Kidney (tissue), 14 donors: ENCODE data around the gene APOA4. TPM values are rescaled to one million over a fixed set of nuclear protein-coding genes. Genes with fewer than 3 reads are reported as not detected.

Experiments used
- DNase-seq, 5 donors: peaks; one replicate each; pipeline ENCODE4 v3.0.0-alpha.2; 2013 to 2020
- FAIRE-seq: peaks from 2 replicates; lab custom pipeline; 2012; peaks lifted over from hg19 to GRCh38; lab: Jason Lieb, UNC
- H3K27ac ChIP-seq, 2 donors: one replicate each; pipeline ENCODE4 v1.7.0; 2013; ENCODE audit warnings: low read depth in 2 of 2, low read length in 2 of 2, inconsistent platforms in 1 of 2
- H3K27me3 ChIP-seq: one replicate; pipeline ENCODE4 v1.7.1; 2013; ENCODE audit warnings: low read length, inconsistent platforms; ENCODE audit not compliant: control insufficient read depth, insufficient read depth
- H3K36me3 ChIP-seq, 3 donors: one replicate each; pipeline versions ENCODE4 v1.7.0 to v1.7.1; 2013; ENCODE audit warnings: low read length in 3 of 3, control low read depth in 1 of 3, inconsistent platforms in 1 of 3; ENCODE audit not compliant: insufficient read depth in 3 of 3, control insufficient read depth in 2 of 3
- H3K4me1 ChIP-seq, 3 donors: one replicate each; pipeline versions ENCODE4 v1.7.0 to v1.7.1; 2013; ENCODE audit warnings: low read length in 3 of 3, inconsistent platforms in 1 of 3, low read depth in 1 of 3; ENCODE audit not compliant: control insufficient read depth in 2 of 3, insufficient read depth in 2 of 3
- H3K4me3 ChIP-seq, 3 donors: one replicate each; pipeline versions ENCODE4 v1.7.0 to v1.8.1; 2013; ENCODE audit warnings: low read length in 3 of 3, control low read depth in 1 of 3, inconsistent platforms in 1 of 3
- H3K9ac ChIP-seq, 3 donors: one replicate each; pipeline versions ENCODE4 v1.7.0 to v1.7.1; 2013; ENCODE audit warnings: low read length in 3 of 3, control low read depth in 1 of 3, inconsistent platforms in 1 of 3
- H3K9me3 ChIP-seq, 3 donors: one replicate each; pipeline versions ENCODE4 v1.7.0 to v1.7.1; 2013; ENCODE audit warnings: low read length in 3 of 3, control low read depth in 1 of 3, inconsistent platforms in 1 of 3; ENCODE audit not compliant: control insufficient read depth in 2 of 3, insufficient read depth in 1 of 3
- CTCF ChIP-seq: IDR thresholded peaks from 3 replicates; pipeline ENCODE4 v1.5.1; 2012; ENCODE audit warnings: mild to moderate bottlenecking, moderate library complexity, borderline replicate concordance; ENCODE audit not compliant: insufficient read depth; ENCODE audit errors: extremely low read depth
- intact Hi-C: fragments of 100-400 bp; cut with DNase I; formaldehyde crosslinking; loops from one replicate; pipeline ENCODE4 v1.11.1; 2022
- polyA plus RNA-seq: library from polyadenylated mRNA; stranded (reverse); fragments of 350-450 nt; fragmentation: Illumina TruSeq; extraction: RNeasy Lipid Tissue Mini Kit (QIAGEN cat#74804); gene quantifications from one replicate; pipeline ENCODE4 v1.2.3, GENCODE V29; 2014; ENCODE audit warnings: low read depth, low replicate concordance; ENCODE audit not compliant: insufficient read depth
- total RNA-seq: library from RNA; stranded (reverse); fragmentation: NEBNext Ultra II Directional; extraction: Animal tissue kit (Norgen Biotek cat#: 25700); gene quantifications from one replicate; pipeline ENCODE4 v1.2.1, GENCODE V29; 2021
- donor health status: control.
- donor health status: control.
- donor health status: control.
- donor health status: control.
- donor health status: control.
- donor health status: DM: yes; HTN: yes; CAD: no.
- donor health status: Normal renal cell carcinoma (clear cell type).

Gene APOA4
- total and polyA plus RNA-seq, 2 donors from 2014 or later, result 0.80 TPM; not detected in 1

- Histone ChIP-seq H3K36me3 (no peaks in the 10 kb centered on the region), H3K9ac (no peak overlapping the region), H3K4me1 (no peaks in the 10 kb centered on the region), H3K9me3 (no peaks in the 10 kb centered on the region), H3K27me3 (no peaks in the 10 kb centered on the region), H3K27ac (no peak overlapping the region), H3K4me3 (no peak overlapping the region)
- no peak for FAIRE-seq
- no peak for DNase-seq
- intact Hi-C loops, result no loop called here
- TF ChIP-seq CTCF, result no peak
These were observed 3.0 kb upstream of the APOA4 start for GRCh38 chr11:116825854-116826750.

DNA sequence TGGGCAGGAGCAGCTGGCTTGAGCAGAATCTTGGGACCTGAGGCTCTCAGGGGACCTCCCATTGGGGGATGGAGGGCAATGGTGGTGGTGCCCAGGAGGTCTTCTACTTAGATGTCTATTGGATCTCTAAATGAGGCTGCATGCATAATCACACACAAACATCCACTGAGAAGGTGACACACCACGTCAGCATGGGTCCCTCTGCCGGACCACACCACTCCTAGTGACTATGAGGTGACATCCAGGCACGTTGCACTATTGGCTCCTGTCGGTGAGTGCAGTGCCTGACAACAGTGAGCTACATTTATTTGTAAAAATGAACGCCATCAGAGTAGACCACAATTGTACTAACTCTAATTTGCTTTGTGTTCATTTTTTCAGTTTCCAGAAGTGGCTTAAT is 2.3 kb upstream of the APOA4 start:
- no peaks in the 10 kb centered on the region for H3K36me3 ChIP-seq
- FAIRE-seq, result no peak
- H3K4me3 ChIP-seq, result no peak overlapping the region
- intact Hi-C loops, result no loop called here
- H3K4me1 ChIP-seq, result no peaks in the 10 kb centered on the region
- no peak for TF ChIP-seq CTCF
- H3K9ac ChIP-seq, result no peak overlapping the region
- H3K27ac ChIP-seq, result no peak overlapping the region
- no peaks in the 10 kb centered on the region for H3K27me3 ChIP-seq
- no peak for DNase-seq
- H3K9me3 ChIP-seq, result no peaks in the 10 kb centered on the region

DNA sequence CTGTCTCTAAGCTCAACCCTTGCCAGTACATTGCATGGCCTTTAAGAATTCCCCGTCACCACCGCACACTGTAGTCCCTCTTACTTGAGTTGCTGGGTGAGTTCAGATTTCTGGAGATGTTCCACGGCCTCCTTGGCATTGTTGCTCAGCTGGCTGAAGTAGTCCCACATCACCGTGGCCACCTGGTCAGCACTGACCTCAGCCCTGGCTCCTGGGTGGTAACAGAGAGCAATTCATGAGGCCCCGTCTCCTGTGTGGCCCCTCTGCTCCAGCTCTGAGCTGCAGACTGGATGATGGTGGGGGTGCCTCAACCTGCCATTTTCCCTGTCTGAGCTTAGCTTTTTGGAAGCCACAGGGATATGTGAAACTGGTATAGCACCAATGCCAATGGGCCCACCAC is 529 bp downstream of the APOA4 start:
- Histone ChIP-seq H3K27ac (no peak overlapping the region), H3K36me3 (no peaks in the 10 kb centered on the region)
- FAIRE-seq, result no peak

More for the DNA sequence above, 529 bp downstream of the APOA4 start:
- H3K27me3 ChIP-seq, result no peaks in the 10 kb centered on the region
- no peaks in the 10 kb centered on the region for H3K4me1 ChIP-seq
- DNase-seq, result no peak
- no peak overlapping the region for H3K4me3 ChIP-seq
- no peaks in the 10 kb centered on the region for H3K9me3 ChIP-seq
- TF ChIP-seq CTCF, result no peak
- intact Hi-C loops, result no loop called here
- no peak overlapping the region for H3K9ac ChIP-seq
